Adipocyte (in vitro differentiated cells): ENCODE data around the gene SHC2.
A peak's percentile ranks its signal among the peaks of the same experiment; 100 is the strongest.
"Not testable (repeated sequence)": the region's sequence is repeated elsewhere in the genome, so short reads cannot be mapped to it uniquely, and the experiment has no call there.

Experiments
- DNase-seq: peaks from one replicate; pipeline ENCODE4 v3.0.0-alpha.2; 2015; ENCODE audit warnings: low read depth
- H3K27me3 ChIP-seq: replicated peaks from 2 replicates; pipeline ENCODE4 v1.7.0; 2013; ENCODE audit warnings: mild to moderate bottlenecking, low read length, moderate library complexity; ENCODE audit not compliant: control insufficient read depth, insufficient read depth
- H3K36me3 ChIP-seq: 2 replicates; pipeline ENCODE4 v1.7.0; 2013; ENCODE audit warnings: low read length, mild to moderate bottlenecking, moderate library complexity; ENCODE audit not compliant: control insufficient read depth, insufficient read depth, severe bottlenecking
- H3K4me1 ChIP-seq: 2 replicates; pipeline ENCODE4 v1.7.0; 2013; ENCODE audit warnings: mild to moderate bottlenecking, low read length, moderate library complexity; ENCODE audit not compliant: control insufficient read depth, insufficient read depth
- H3K4me3 ChIP-seq: 2 replicates; pipeline ENCODE4 v1.7.0; 2013; ENCODE audit warnings: mild to moderate bottlenecking, low read length, moderate library complexity
- H3K9ac ChIP-seq: 2 replicates; pipeline ENCODE4 v1.7.0; 2013; ENCODE audit warnings: mild to moderate bottlenecking, low read length, moderate library complexity
- H3K9me3 ChIP-seq: 2 replicates; pipeline ENCODE4 v1.7.0; 2013; ENCODE audit warnings: mild to moderate bottlenecking, low read length, moderate library complexity; ENCODE audit not compliant: control insufficient read depth

Gene SHC2

GRCh38 chr19:488505-489417 lies 27.9 kb upstream of the SHC2 start:
- peak; percentile 98 for DNase-seq

GRCh38 chr19:485583-486236 lies 24.9 kb upstream of the SHC2 start:
- Histone ChIP-seq H3K9me3 (no peaks in the 10 kb centered on the region), H3K4me3 (no peak overlapping the region), H3K36me3 (no peaks in the 10 kb centered on the region), H3K4me1 (peaks cover 16% of the 10 kb centered on the region), H3K27me3 (no peaks in the 10 kb centered on the region), H3K9ac (peak overlapping the region; percentile 14)
- DNase-seq: peak; percentile 52

More at GRCh38 chr19:488505-489417, 27.9 kb upstream of the SHC2 start:
- peak overlapping the region; percentile 97 for H3K9ac ChIP-seq
- H3K4me1 ChIP-seq: peaks cover 16% of the 10 kb centered on the region
- H3K9me3 ChIP-seq: no peaks in the 10 kb centered on the region
- H3K36me3 ChIP-seq: no peaks in the 10 kb centered on the region
- H3K4me3 ChIP-seq: peak overlapping the region; percentile 88
- H3K27me3 ChIP-seq: no peaks in the 10 kb centered on the region

DNA sequence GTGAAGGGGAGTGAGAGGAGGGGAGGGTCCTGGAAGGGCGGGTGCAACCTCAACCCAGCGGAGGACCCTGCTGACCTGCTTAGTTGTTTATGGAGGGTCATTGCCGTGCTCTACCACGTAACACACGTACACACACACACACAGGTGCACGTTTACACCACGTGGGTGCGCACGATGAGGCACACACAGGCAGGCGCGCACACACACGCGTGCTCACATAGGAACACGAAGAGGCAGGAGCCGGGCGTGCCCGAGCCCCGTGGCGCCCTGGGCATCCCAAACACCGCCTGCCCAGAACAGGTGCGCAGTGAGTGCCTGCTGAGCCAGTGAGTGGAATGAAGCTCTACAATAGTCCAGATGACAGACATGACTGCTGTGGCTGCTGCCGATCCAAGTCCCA lies 24.2 kb upstream of the SHC2 start:
- Histone ChIP-seq H3K36me3 (no peaks in the 10 kb centered on the region), H3K9ac (no peak overlapping the region), H3K9me3 (no peaks in the 10 kb centered on the region), H3K4me3 (no peak overlapping the region), H3K4me1 (peaks cover 11% of the 10 kb centered on the region), H3K27me3 (no peaks in the 10 kb centered on the region)
- DNase-seq: no peak

DNA sequence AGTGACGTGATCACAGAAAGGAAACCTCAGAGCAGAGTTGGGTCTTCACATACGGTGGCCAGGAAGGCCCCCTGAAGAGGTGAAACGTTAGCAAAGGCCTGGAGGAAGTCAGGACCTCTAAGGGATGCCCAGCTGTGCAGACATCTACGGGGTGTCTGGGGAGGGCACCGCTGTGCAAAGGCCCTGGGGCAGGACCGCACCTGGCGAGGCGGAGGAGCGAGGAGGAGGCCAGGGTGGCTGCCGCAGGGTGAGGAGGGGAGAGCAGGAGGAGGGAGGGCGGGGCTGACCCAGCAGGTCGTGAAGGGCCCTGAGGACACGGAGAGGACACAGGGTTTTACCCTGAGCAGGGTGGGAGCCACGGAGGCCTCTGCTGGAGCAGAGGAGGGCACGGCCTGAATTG lies 23.7 kb upstream of the SHC2 start:
- Histone ChIP-seq H3K36me3 (no peaks in the 10 kb centered on the region), H3K9me3 (no peaks in the 10 kb centered on the region), H3K4me1 (peaks cover 10% of the 10 kb centered on the region), H3K4me3 (no peak overlapping the region), H3K27me3 (no peaks in the 10 kb centered on the region), H3K9ac (no peak overlapping the region)
- DNase-seq: no peak

DNA sequence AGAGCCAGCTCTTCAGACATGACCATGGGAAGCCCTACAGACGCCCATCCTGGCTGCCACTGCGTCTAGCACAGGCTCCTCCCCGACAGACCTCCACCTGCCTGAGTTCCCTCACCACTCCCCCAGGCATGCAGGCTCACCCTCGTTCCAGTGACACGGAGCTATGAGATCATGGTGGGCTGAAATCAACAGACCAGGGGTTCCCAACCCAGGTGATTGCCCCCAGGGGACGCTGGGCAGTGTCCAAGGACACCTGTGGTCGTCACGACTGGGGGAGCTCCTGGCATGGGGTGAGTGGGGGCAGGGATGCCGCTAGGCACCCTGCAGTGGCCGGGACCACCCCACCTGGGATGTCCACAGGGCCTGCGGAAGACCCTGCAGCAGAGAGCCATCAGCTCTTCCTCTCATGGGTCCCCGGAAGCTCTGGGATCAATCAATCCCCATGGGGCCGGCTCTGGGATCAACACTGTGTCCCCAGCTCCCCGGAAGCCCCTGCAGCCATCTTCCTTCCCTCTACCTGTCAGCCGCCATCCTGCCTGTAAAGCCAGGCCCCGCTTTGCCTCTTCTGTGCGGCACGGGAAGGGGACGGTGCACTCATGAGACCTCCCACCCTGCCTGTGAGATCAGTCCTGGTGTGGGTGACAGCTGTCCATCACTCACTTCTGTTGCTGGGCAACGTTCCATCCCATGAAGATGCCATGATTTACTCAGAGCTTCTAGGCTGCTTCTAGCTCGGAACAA lies 22.7 kb upstream of the SHC2 start:
- H3K9ac ChIP-seq: no peak overlapping the region
- H3K4me3 ChIP-seq: no peak overlapping the region
- H3K4me1 ChIP-seq: peaks cover 10% of the 10 kb centered on the region
- H3K9me3 ChIP-seq: no peaks in the 10 kb centered on the region
- no peak for DNase-seq
- no peaks in the 10 kb centered on the region for H3K36me3 ChIP-seq
- H3K27me3 ChIP-seq: peaks cover 6% of the 10 kb centered on the region

GRCh38 chr19:482186-483041 lies 21.6 kb upstream of the SHC2 start:
- Histone ChIP-seq H3K9me3 (no peaks in the 10 kb centered on the region), H3K9ac (no peak overlapping the region)
- no peak for DNase-seq

GRCh38 chr19:481100-481499 lies 20.3 kb upstream of the SHC2 start:
- H3K4me1 ChIP-seq, H3K9me3 ChIP-seq, H3K9ac ChIP-seq, H3K4me3 ChIP-seq, DNase-seq, H3K36me3 ChIP-seq: not testable (repeated sequence)
- H3K27me3 ChIP-seq: peaks cover 12% of the 10 kb centered on the region

More at GRCh38 chr19:482186-483041, 21.6 kb upstream of the SHC2 start:
- peaks cover 10% of the 10 kb centered on the region for H3K4me1 ChIP-seq
- no peak overlapping the region for H3K4me3 ChIP-seq
- no peaks in the 10 kb centered on the region for H3K36me3 ChIP-seq
- peaks cover 12% of the 10 kb centered on the region for H3K27me3 ChIP-seq

DNA sequence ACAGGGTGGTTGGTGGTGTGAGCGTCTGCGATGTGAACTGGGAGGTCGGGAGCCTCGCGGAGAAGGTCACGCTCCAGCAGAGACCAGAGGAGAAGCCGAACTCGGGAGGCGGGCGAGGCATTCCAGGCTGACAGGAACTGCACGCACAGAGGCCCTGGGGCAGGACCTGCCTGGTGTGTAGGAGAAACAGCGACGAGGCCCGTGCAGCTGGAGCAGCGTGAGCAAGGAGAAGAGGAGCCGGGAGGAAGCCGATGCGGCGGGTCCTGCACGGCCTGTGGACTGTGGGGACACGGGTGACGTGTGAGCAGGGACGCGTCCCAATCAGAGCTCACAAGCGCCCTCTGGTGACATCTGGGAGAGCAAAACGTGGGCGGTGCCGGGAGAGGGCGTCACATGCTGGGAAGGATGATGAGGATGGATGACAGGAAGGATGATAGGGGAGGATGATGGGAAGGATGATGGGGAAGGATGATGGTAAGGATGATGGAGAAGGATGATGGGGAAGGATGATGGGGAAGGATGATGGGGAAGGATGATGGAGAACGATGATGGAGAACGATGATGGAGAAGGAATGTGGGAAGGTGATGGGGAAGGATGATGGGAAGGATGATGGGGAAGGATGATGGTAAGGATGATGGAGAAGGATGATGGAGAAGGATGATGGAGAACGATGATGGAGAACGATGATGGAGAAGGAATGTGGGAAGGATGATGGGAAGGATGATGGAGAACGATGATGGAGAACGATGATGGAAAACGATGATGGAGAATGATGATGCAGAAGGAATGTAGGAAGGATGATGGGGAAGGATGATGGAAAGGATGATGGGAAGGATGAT lies 19.4 kb upstream of the SHC2 start:
- no peaks in the 10 kb centered on the region for H3K4me1 ChIP-seq
- H3K4me3 ChIP-seq: peak overlapping the region; percentile 61
- peak; percentile 79 for DNase-seq

GRCh38 chr19:478976-479375 lies 18.1 kb upstream of the SHC2 start:
- no peak overlapping the region for H3K9ac ChIP-seq
- H3K27me3 ChIP-seq: peaks cover 23% of the 10 kb centered on the region
- H3K36me3 ChIP-seq: no peaks in the 10 kb centered on the region
- DNase-seq: no peak
- no peaks in the 10 kb centered on the region for H3K9me3 ChIP-seq
- no peak overlapping the region for H3K4me3 ChIP-seq
- H3K4me1 ChIP-seq: no peaks in the 10 kb centered on the region

More for the DNA sequence above, 19.4 kb upstream of the SHC2 start:
- no peaks in the 10 kb centered on the region for H3K36me3 ChIP-seq
- H3K9me3 ChIP-seq: no peaks in the 10 kb centered on the region
- H3K9ac ChIP-seq: peak overlapping the region; percentile 77
- peaks cover 15% of the 10 kb centered on the region for H3K27me3 ChIP-seq
